HCT116 (cell line): ENCODE measurements around the gene APBA2. TPM values are rescaled to one million over a fixed set of nuclear protein-coding genes. Genes with fewer than 3 reads are reported as not detected.

Source experiments
- ATAC-seq: fragments of 200-7000 bp; cut with Tn5 transposase; 2 replicates; pipeline ENCODE4 v1.9.1; 2020; ENCODE audit warnings: mild to moderate bottlenecking, moderate library complexity
- BruUV-seq: library from RNA; stranded (reverse); fragments of 400-500 nt; replicated peaks from 2 replicates; lab custom pipeline; 2021; lab: Mats Ljungman, UMichigan
- CTCF ChIA-PET: fragments of 300-600 bp; sonication (Branson Sonifier 250); formaldehyde crosslinking; loops from one replicate; lab custom pipeline; 2021; ENCODE audit warnings: antibody characterized with exemption; lab: Charles Lee
- POLR2A ChIA-PET: fragments of 300-600, 350-600 bp; sonication (Branson Sonifier 250); formaldehyde crosslinking; loops from one replicate; lab custom pipeline; 2021; ENCODE audit warnings: antibody characterized with exemption; lab: Charles Lee
- RAD21 ChIA-PET, 2 experiments: fragments of 300-600 bp; sonication (Branson Sonifier 250); formaldehyde crosslinking; loops; one replicate each; lab custom pipeline; 2023; ENCODE audit warnings: low total read pairs in 2 of 2; ENCODE audit not compliant: uncharacterized antibody in 2 of 2, unreplicated experiment in 2 of 2, low non-redundant PET in 1 of 2; lab: Charles Lee
- DNase-seq: peaks from one replicate; pipeline ENCODE4 v3.0.0-alpha.2; 2010; ENCODE audit warnings: low read depth, low spot score
- H2AFZ ChIP-seq: fragments of 200-600 bp; shearing (Covaris generic), sonication (generic); 2 replicates; pipeline ENCODE4 v1.6.1; 2017; ENCODE audit warnings: low read depth, mixed run types, mixed read lengths, antibody characterized with exemption, low read length; ENCODE audit not compliant: poor library complexity, severe bottlenecking
- H3K27ac ChIP-seq: 2 replicates; pipeline ENCODE4 v1.5.1; 2012; ENCODE audit warnings: low read depth, low read length
- H3K27me3 ChIP-seq: fragments of 200-600 bp; sonication (generic); 2 replicates; pipeline ENCODE4 v1.6.1; 2016; ENCODE audit warnings: mixed run types, low read length, mixed read lengths; ENCODE audit not compliant: insufficient read depth
- H3K36me3 ChIP-seq, 2 experiments: fragments of 200-500 bp in 1 of 2; fragments of 200-600 bp in 1 of 2; sonication (Bioruptor generic) in 1 of 2; sonication (generic) in 1 of 2; 2 replicates each; pipeline versions ENCODE4 v1.5.1 to v1.6.1; 2014 to 2016; ENCODE audit warnings: low read length in 2 of 2, inconsistent platforms in 1 of 2, mixed read lengths in 1 of 2, mixed run types in 1 of 2; ENCODE audit not compliant: insufficient read depth in 2 of 2, control insufficient read depth in 1 of 2
- H3K4me1 ChIP-seq, 2 experiments: fragments of 200-600 bp in 1 of 2; sonication (generic) in 1 of 2; 2 replicates each; pipeline versions ENCODE4 v1.5.1 to v1.6.1; 2012 to 2017; ENCODE audit warnings: low read length in 2 of 2, inconsistent platforms in 1 of 2, mild to moderate bottlenecking in 1 of 2, mixed read lengths in 1 of 2, mixed run types in 1 of 2, moderate library complexity in 1 of 2; ENCODE audit not compliant: insufficient read depth in 2 of 2, control insufficient read depth in 1 of 2
- H3K4me2 ChIP-seq: fragments of 200-600 bp; sonication (generic); 2 replicates; pipeline ENCODE4 v1.6.1; 2017; ENCODE audit warnings: mixed run types, low read length, mixed read lengths
- H3K4me3 ChIP-seq, 2 experiments: fragments of 200-600 bp in 1 of 2; sonication (generic) in 1 of 2; replicated peaks in 1 of 2; 2 replicates each; pipeline ENCODE4 v1.5.1; 2011 to 2016; ENCODE audit warnings: low read length in 2 of 2, control low read depth in 1 of 2, low read depth in 1 of 2, mild to moderate bottlenecking in 1 of 2, mixed read lengths in 1 of 2, mixed run types in 1 of 2
- H3K79me2 ChIP-seq: fragments of 200-600 bp; sonication (generic); 2 replicates; pipeline ENCODE4 v1.6.1; 2017; ENCODE audit warnings: mild to moderate bottlenecking, mixed run types, low read length, moderate library complexity, mixed read lengths; ENCODE audit not compliant: insufficient read depth
- H3K9ac ChIP-seq: fragments of 200-600 bp; sonication (generic); 2 replicates; pipeline ENCODE4 v1.6.1; 2016; ENCODE audit warnings: low read length, mixed read lengths
- H3K9me2 ChIP-seq: fragments of 200-600 bp; sonication (generic), shearing (Covaris generic); 2 replicates; pipeline ENCODE4 v1.6.1; 2017; ENCODE audit warnings: mixed run types, mild to moderate bottlenecking, moderate library complexity; ENCODE audit not compliant: insufficient read depth
- H3K9me3 ChIP-seq, 2 experiments: fragments of 200-500 bp in 1 of 2; fragments of 200-600 bp in 1 of 2; sonication (Bioruptor generic) in 1 of 2; sonication (generic) in 1 of 2; 2 replicates each; pipeline ENCODE4 v1.6.1; 2014 to 2017; ENCODE audit warnings: low read length in 2 of 2, mixed read lengths in 2 of 2, inconsistent platforms in 1 of 2, low read depth in 1 of 2, mild to moderate bottlenecking in 1 of 2, mixed run types in 1 of 2, moderate library complexity in 1 of 2; ENCODE audit not compliant: control insufficient read depth in 1 of 2, insufficient read depth in 1 of 2
- H4K20me1 ChIP-seq: fragments of 200-600 bp; sonication (generic), shearing (Covaris generic); 2 replicates; pipeline ENCODE4 v1.6.1; 2017; ENCODE audit warnings: mixed run types, mild to moderate bottlenecking, moderate library complexity; ENCODE audit not compliant: insufficient read depth
- CEBPB ChIP-seq: IDR thresholded peaks from 2 replicates; pipeline ENCODE4 v1.6.1; 2012; ENCODE audit warnings: low read depth
- CTCF ChIP-seq, 3 experiments: fragments of 200-600 bp in 1 of 3; sonication (generic) in 1 of 3; IDR thresholded peaks in 2 of 3; conservative IDR thresholded peaks in 1 of 3; 2 replicates each; pipeline ENCODE4 v1.5.1; 2012 to 2017; ENCODE audit warnings: low read depth in 2 of 3, low read length in 2 of 3, antibody characterized with exemption in 1 of 3, borderline replicate concordance in 1 of 3, control low read depth in 1 of 3, mild to moderate bottlenecking in 1 of 3, mixed read lengths in 1 of 3, mixed run types in 1 of 3, moderate library complexity in 1 of 3; ENCODE audit not compliant: insufficient read depth in 1 of 3
- EGR1 ChIP-seq: IDR thresholded peaks from 2 replicates; pipeline ENCODE4 v1.6.1; 2012; ENCODE audit warnings: low read depth
- EZH2phosphoT487 ChIP-seq: fragments of 200-600 bp; IDR thresholded peaks from 2 replicates; pipeline ENCODE4 v1.6.1; 2018; ENCODE audit warnings: antibody characterized with exemption, borderline replicate concordance
- FOSL1 ChIP-seq: IDR thresholded peaks from 2 replicates; pipeline ENCODE4 v1.6.1; 2012; ENCODE audit warnings: low read depth
- JUND ChIP-seq: IDR thresholded peaks from 2 replicates; pipeline ENCODE4 v1.6.1; 2012
- POLR2AphosphoS5 ChIP-seq: IDR thresholded peaks from 2 replicates; pipeline ENCODE4 v1.6.1; 2011; ENCODE audit warnings: mild to moderate bottlenecking, low read depth, low read length, moderate library complexity
- SIN3A ChIP-seq: IDR thresholded peaks from 2 replicates; pipeline ENCODE4 v1.6.1; 2012; ENCODE audit warnings: low read depth
- SP1 ChIP-seq: IDR thresholded peaks from 2 replicates; pipeline ENCODE4 v1.6.1; 2012; ENCODE audit warnings: low read depth
- SRF ChIP-seq: IDR thresholded peaks from 2 replicates; pipeline ENCODE4 v1.6.1; 2012; ENCODE audit warnings: low read depth
- TCF7L2 ChIP-seq: IDR thresholded peaks from 2 replicates; pipeline ENCODE4 v1.7.0; 2011; ENCODE audit warnings: borderline replicate concordance, inconsistent platforms; ENCODE audit not compliant: insufficient read depth, insufficient read length; ENCODE audit errors: extremely low read depth
- YY1 ChIP-seq: IDR thresholded peaks from 2 replicates; pipeline ENCODE4 v1.6.1; 2011; ENCODE audit warnings: low read length, low read depth, moderate library complexity, mild to moderate bottlenecking; ENCODE audit not compliant: insufficient replicate concordance; ENCODE audit errors: extremely low read depth
- ZFX ChIP-seq: fragments of 450-650 bp; IDR thresholded peaks from 2 replicates; pipeline ENCODE4 v1.6.1; 2017
- ZNF274 ChIP-seq: fragments of 200-500 bp; sonication (Bioruptor generic); IDR thresholded peaks from 2 replicates; pipeline ENCODE4 v1.6.1; 2014; ENCODE audit warnings: mild to moderate bottlenecking, low read depth, low read length, inconsistent platforms
- intact Hi-C: fragments of 100-400 bp; cut with micrococcal nuclease; formaldehyde crosslinking; loops from 2 replicates; pipeline ENCODE4 v1.10.0; 2022
- total RNA-seq: library from RNA; stranded (reverse); gene quantifications from one replicate; pipeline ENCODE4 v1.2.1, GENCODE V29; 2021; ENCODE audit not compliant: unreplicated experiment
- TF ChIP-seq, protein P1 (sequence below): IDR thresholded peaks from 2 replicates; pipeline ENCODE4 v1.6.1; 2011; ENCODE audit warnings: mild to moderate bottlenecking, low read length, moderate library complexity; ENCODE audit not compliant: insufficient replicate concordance; ENCODE audit errors: extremely low read depth
- TF ChIP-seq, protein P2 (sequence below): IDR thresholded peaks from 2 replicates; pipeline ENCODE4 v1.6.1; 2012
- TF ChIP-seq, protein P3 (sequence below): IDR thresholded peaks from 2 replicates; pipeline ENCODE4 v1.6.1; 2012; ENCODE audit warnings: low read depth

Gene APBA2
- total RNA-seq, 1 experiment from 2014 or later = 0.47 TPM

- TF ChIP-seq CTCF (IDR thresholded peaks at IDR 0.05 in 2 of 3, conservative IDR thresholded peaks at IDR 0.05 in 1 of 3; ENCODE audit: borderline replicate concordance in 1 of 3, insufficient read depth in 1 of 3, low read depth in 2 of 3, low read length in 2 of 3) (no peak), SP1 (no peak), SIN3A (no peak), EGR1 (no peak), ZFX (no peak), YY1 (no peak)
- TF ChIP-seq, protein P1, sequence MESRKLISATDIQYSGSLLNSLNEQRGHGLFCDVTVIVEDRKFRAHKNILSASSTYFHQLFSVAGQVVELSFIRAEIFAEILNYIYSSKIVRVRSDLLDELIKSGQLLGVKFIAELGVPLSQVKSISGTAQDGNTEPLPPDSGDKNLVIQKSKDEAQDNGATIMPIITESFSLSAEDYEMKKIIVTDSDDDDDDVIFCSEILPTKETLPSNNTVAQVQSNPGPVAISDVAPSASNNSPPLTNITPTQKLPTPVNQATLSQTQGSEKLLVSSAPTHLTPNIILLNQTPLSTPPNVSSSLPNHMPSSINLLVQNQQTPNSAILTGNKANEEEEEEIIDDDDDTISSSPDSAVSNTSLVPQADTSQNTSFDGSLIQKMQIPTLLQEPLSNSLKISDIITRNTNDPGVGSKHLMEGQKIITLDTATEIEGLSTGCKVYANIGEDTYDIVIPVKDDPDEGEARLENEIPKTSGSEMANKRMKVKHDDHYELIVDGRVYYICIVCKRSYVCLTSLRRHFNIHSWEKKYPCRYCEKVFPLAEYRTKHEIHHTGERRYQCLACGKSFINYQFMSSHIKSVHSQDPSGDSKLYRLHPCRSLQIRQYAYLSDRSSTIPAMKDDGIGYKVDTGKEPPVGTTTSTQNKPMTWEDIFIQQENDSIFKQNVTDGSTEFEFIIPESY = no peak
Observed at GRCh38 chr15:29116970-29117700, 231.4 kb downstream of the APBA2 start (continued).

GRCh38 chr15:29117778-29118177 is 232.0 kb downstream of the APBA2 start:
- H3K27ac ChIP-seq = no peak overlapping the region
- H3K4me2 ChIP-seq = no peak overlapping the region
- H4K20me1 ChIP-seq = no peaks in the 10 kb centered on the region
- H3K9ac ChIP-seq = no peak overlapping the region
- no peaks in the 10 kb centered on the region for H3K79me2 ChIP-seq
- no peak overlapping the region for H2AFZ ChIP-seq
- no peaks in the 10 kb centered on the region for H3K9me2 ChIP-seq
- no peak for ATAC-seq
- H3K4me1 ChIP-seq = no peaks in the 10 kb centered on the region
- no peaks in the 10 kb centered on the region for H3K36me3 ChIP-seq
- no peak overlapping the region for H3K4me3 ChIP-seq
- no peaks in the 10 kb centered on the region for H3K27me3 ChIP-seq
- DNase-seq = no peak
- BruUV-seq = no TSS peak
- H3K9me3 ChIP-seq = no peaks in the 10 kb centered on the region
- intact Hi-C loops = no loop called here
- ChIA-PET CTCF (no interaction called here), POLR2A (no interaction called here), RAD21 (no interaction called here)
- TF ChIP-seq POLR2AphosphoS5 = no peak
- no peak for TF ChIP-seq SRF
- TF ChIP-seq CEBPB = no peak
- TF ChIP-seq, protein P2, sequence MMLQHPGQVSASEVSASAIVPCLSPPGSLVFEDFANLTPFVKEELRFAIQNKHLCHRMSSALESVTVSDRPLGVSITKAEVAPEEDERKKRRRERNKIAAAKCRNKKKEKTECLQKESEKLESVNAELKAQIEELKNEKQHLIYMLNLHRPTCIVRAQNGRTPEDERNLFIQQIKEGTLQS = no peak
- no peak for TF ChIP-seq FOSL1
- TF ChIP-seq ZNF274 = no peak
- no peak for TF ChIP-seq JUND
- TF ChIP-seq EGR1 = no peak
- TF ChIP-seq SP1 = no peak
- no peak for TF ChIP-seq EZH2phosphoT487
- TF ChIP-seq, protein P3, sequence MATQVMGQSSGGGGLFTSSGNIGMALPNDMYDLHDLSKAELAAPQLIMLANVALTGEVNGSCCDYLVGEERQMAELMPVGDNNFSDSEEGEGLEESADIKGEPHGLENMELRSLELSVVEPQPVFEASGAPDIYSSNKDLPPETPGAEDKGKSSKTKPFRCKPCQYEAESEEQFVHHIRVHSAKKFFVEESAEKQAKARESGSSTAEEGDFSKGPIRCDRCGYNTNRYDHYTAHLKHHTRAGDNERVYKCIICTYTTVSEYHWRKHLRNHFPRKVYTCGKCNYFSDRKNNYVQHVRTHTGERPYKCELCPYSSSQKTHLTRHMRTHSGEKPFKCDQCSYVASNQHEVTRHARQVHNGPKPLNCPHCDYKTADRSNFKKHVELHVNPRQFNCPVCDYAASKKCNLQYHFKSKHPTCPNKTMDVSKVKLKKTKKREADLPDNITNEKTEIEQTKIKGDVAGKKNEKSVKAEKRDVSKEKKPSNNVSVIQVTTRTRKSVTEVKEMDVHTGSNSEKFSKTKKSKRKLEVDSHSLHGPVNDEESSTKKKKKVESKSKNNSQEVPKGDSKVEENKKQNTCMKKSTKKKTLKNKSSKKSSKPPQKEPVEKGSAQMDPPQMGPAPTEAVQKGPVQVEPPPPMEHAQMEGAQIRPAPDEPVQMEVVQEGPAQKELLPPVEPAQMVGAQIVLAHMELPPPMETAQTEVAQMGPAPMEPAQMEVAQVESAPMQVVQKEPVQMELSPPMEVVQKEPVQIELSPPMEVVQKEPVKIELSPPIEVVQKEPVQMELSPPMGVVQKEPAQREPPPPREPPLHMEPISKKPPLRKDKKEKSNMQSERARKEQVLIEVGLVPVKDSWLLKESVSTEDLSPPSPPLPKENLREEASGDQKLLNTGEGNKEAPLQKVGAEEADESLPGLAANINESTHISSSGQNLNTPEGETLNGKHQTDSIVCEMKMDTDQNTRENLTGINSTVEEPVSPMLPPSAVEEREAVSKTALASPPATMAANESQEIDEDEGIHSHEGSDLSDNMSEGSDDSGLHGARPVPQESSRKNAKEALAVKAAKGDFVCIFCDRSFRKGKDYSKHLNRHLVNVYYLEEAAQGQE = no peak
- no peak for TF ChIP-seq TCF7L2
